Central memory CD4-positive, alpha-beta T cell (primary cell): ENCODE data around the gene GPR61.

Source experiments
- DNase-seq: peaks from one replicate; pipeline ENCODE4 v3.0.0; 2022
- total RNA-seq, 3 experiments: gene quantifications; one replicate each; lab custom pipeline; 2026; lab: John Stamatoyannopoulos, UW

Gene GPR61, protein sequence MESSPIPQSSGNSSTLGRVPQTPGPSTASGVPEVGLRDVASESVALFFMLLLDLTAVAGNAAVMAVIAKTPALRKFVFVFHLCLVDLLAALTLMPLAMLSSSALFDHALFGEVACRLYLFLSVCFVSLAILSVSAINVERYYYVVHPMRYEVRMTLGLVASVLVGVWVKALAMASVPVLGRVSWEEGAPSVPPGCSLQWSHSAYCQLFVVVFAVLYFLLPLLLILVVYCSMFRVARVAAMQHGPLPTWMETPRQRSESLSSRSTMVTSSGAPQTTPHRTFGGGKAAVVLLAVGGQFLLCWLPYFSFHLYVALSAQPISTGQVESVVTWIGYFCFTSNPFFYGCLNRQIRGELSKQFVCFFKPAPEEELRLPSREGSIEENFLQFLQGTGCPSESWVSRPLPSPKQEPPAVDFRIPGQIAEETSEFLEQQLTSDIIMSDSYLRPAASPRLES
- 0 to 0.07 (median 0.05) reads per million in 3 experiments for total RNA-seq

DNA sequence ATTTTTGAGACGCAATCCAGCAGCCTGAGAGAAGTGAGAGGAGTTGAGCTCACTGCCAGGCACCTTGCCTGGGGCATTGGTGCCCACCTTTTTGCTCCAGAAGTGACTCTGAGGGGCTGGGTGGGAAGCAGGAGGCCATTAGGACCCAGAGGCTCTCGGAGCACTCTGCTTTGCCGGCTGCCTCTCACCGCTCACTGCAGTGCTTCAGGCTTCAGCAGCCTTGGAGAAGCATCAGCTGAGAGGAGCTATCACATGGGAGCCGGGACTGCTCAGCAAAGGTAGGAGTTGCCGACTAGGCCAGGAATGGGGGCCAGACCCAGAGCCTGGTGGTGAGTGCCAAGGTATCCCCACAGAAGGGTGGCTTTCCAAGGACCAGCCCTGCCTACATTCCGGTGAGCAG, at the start of gene GPR61:
GPR61 (plus strand) TSS at position 197 of the 400 bp plus-strand sequence. CDS start 3,151 bp downstream, outside the sequence.
- no peak for DNase-seq

DNA sequence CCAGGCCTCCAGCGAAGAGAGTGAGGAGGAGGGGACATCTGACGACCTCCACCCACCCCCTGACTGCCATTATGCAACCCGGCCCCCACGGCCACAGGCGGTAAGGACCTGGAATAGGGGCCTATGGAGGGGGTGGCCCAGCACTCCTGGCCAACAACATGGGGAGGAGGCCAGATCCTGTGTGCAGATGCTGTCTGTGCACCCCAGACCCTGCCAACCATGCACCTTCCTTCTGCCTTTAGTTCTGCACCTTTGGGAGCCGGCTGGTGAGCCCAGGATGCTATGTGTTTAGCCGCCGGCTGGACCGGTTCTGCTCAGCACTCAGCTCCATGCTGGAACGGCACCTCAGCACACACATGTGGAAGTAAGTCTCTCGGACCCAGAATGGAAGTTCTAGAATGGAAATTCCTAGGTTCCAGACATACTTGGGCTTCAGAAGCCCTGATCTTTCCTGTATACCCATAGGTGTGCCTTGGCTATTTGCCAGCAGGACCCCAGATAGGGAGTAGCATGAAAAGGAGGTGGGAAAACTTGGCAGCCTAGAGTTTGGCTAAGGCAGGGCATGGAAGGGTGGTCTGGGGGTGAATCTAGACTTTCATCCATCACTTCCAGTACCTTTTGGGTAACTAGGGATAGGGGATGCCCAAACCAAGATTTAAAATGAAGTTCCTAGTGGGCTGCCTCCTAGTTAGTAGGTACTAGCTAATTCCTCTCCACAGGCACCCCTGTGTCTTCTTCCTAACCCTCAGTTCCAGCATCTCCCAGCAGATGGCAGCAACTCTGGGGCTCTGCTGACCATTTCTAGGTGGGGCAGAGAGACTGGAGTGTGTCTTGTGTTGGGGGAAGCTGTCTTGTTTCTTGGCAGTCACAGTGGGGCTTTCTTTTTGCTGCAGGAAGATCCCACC, 49.4 kb upstream of the GPR61 start:
- DNase-seq, result peak; percentile 54

DNA sequence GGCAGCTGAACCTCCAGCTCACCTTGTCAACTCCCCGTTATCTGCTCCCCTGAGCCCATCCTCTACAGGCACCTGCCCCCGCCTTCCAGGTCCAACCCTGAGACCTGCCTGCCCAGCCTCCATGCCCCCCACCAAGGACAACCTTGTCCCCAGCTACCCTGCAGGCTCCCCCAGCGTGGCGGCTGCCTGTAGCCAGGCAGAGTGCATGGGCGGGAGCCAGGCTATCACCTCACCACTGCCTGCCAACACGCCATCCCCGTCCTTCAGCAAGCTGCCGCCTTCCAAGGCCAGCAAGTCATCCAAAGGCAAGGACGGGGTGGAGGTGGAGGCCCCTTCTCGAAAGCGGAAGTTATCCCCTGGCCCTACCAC, 48.8 kb upstream of the GPR61 start:
- no peak for DNase-seq

DNA sequence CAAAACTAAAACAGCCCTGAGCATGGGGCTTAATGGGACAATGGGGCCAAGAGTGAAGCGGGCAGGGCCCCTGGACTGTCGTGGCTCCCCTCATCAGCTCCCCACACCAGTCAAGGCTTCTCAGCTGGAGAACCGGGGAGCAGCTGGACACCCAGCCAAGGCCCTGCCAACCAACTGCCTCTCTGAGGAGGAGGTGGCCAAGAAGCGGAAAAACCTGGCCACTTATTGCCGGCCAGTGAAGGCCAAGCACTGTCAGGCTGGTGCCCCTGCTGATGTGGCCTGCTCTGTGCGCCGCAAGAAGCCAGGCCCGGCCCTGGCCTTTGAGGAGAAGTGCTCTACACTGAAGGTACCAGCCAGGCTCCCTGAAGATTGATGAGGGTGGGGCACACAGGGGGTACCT, 48.3 kb upstream of the GPR61 start:
- DNase-seq, result no peak

DNA sequence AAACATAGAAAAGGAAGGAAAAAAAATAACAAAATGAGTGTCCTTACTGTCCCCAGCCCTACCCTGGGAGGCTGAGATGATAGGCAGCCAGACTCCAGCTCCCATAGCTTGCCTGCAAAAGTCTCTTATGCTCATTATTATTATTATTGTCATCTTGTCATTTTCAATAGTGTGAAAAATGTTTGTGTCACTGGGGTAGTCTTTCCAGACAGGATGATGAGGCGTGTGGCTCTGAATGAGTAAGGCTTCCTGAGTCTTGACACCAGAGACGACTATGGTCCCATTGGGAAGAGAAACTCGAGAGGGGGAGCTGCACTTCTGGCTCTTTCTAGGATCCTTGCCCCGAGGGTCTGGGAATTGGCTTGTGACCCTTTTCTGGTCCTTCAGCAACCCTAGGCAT, 46.9 kb upstream of the GPR61 start:
- DNase-seq, result no peak

DNA sequence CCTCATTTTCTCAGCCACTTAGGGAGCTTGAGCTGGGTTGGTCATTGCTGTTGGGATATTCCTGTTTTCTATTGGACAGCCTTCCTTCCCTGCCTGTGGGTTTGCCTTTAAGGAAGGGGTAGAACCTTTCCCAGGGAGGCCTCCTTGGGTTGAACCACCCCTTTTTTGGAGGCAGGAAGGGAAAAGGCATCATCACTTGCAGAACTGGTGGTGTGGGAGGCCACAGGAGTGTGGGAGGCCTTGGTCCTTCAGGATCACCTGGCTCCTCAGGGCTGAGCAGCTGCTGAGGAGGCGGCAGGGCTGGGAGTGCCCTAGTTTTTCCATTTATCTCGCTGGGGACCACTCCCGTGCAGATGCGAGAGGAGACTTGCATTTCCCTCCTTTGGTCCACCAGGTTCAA, 46.4 kb upstream of the GPR61 start:
- DNase-seq, result no peak

DNA sequence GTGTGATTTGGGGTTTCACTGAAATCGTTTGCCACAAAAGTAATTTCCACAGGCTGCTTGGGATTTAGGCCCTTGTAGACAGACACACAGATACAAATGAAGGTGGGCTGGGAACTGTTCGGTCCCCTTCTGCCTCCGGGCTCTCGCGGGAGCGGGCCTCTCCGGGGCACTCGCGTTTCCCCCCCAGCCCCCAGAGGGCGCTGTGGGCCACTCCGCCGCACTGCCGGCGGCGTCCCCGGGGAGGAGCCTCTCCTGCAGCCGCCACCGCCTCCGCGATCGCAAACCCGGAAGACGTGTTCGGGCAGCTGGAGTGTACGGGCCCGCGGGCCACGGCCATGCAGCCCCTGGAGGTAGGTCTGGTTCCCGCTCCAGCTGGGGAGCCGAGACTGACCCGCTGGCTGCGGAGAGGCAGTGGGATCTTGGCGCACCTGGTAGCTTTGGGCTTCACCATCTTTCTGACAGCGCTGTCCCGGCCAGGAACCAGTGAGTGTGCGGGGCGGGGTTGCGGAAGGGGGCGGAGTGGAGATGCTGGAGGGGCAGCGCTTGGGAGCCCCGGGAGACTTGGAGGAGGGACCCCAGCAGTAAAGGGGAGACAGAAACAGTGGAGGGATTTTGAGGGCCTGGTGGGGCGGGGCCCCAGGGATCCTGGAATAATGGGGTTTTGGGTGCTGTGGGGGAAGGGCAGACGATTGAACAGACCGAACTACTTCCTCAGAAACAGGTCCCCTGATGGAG, 45.7 kb upstream of the GPR61 start, which contains the start of gene CYB561D1:
CYB561D1 (plus strand) TSS at position 290 of the 735 bp plus-strand sequence; CDS start at position 336, 46 bp downstream.
- peak; percentile 87 for DNase-seq

DNA sequence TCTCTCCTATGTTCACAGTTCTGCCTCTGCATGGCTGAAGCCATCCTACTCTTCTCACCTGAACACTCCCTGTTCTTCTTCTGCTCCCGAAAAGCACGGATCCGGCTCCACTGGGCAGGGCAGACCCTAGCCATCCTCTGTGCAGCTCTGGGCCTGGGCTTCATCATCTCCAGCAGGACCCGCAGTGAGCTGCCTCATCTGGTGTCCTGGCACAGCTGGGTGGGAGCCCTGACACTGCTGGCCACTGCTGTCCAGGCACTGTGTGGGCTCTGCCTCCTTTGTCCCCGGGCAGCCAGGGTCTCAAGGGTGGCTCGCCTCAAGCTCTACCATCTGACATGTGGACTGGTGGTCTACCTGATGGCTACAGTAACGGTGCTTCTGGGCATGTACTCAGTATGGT, 43.9 kb upstream of the GPR61 start:
- DNase-seq, result no peak

DNA sequence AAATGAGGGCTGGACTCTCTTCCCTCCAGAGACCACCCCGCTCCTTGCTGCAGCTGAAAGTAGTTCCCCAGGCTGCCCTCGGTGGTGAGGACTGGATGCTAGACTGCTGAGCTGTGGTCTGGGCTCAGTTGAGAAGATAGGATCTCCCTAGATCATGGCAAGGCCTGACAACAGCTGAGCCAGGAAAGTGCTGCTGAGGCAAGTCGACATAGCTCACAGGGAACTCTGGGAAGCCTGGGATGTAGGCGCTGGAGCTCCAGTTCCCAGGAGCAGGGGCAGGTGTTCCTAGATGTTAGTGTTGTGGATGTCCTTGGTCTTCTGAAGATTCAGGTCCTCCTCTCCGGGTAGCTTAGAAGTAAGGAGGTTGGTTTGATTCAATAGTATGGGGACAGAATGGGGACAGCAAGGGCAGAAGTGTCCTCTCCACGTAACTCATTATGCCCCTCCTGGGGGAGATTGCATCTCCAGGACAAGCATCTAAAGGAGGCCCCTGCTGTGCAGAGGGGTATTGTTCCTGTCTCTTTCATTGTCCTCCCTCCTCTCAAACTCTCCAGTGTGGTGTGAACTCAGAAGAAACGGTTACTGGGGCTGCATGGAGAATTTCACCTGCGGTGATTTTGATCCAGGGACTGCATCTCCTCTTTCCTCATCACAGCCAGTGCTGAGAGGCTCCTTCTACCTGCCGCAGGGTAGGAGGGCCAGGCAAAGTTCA, 42.1 kb upstream of the GPR61 start:
- no peak for DNase-seq

DNA sequence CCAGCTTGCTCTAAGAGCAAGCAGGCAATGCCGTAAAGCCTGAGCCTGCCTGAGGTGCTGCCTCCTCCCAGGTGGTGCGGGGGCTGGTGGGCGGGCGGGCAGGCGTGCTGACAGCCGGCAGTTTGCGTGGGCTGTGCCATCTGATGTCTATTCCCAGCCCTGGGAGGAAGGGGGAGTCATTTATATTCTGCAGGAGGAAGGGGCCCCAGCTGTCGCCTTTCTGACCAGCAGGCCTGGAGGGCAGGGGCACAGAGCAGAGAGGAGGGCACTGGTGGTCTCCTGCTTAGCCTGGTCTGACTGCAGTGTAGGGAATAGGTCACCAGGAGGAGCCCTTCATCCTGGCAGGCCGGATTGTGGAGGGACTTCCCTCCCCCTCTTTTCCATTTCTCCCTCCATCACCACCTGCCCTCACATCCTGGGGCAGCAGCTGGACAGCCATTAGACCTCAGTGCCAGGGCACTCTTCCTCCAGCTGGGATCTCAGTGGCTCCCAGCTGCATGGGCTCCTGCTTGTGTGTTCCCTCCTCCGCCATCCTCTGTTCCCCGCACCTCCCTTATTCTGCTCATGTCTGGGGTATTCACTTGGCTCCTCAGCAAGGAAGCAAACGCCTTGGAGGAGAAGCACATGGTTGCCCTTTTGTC, 41.4 kb upstream of the GPR61 start:
- DNase-seq, result no peak

DNA sequence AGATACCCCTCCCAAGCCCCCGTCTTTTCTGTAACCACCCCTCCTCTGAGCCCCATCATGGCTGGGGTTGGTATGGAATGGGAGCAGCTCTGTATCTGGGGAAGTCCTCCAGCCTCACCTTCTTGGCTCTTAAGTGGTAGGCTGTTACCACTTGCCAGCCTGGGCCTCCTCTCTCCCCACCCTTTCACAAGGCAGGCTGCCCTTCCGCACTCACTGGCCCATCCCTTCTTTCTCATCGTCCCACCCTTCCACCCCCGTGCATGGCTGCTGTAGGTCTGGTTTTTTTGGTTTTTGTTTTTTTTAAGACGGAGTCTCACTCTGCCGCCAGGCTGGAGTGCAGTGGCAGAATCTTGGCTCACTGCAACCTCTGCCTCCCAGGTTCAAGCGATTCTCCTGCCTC, 40.6 kb upstream of the GPR61 start:
- no peak for DNase-seq

DNA sequence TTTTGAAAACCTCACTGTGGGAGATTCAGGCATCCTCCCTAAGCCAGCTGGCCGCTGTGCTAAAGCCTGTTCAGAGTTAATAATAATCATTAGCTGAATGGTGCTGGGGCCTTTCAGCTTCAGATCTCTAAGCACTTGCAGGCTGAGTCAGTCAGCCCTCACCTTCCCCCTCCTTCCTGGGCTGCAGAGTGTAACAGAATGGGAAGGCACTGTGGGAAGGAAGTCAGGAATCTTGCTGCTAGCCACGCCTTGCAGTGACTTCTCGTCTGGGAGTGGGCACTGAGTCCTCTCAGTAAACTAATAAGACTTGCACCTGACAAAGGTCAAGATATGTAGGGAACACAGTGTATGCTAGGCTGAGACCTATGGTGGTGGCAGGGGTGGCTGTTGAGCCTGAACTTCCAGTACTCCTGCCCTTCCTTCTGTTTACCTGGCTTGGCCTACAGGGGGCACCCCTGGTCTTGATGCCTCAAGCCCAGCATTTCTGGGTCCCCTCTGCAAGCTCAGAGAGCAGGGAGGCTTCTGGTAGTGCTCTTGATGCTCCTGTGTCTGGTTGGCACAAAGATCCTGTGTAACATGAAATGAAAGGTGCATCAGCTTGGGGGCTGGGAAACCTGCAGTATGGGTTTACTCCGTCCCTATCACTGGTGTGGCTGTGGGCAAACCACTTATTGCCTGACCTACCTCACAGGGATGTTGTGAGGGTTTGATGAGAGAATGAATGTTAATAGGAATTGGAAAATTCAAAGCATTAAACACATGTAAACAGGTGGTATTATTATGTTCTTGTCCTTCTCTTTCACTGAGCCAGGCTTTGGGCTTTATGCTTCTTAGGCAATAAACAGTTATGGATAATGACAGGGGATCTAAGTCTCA, 39.8 kb upstream of the GPR61 start:
- DNase-seq, result peak; percentile 58

DNA sequence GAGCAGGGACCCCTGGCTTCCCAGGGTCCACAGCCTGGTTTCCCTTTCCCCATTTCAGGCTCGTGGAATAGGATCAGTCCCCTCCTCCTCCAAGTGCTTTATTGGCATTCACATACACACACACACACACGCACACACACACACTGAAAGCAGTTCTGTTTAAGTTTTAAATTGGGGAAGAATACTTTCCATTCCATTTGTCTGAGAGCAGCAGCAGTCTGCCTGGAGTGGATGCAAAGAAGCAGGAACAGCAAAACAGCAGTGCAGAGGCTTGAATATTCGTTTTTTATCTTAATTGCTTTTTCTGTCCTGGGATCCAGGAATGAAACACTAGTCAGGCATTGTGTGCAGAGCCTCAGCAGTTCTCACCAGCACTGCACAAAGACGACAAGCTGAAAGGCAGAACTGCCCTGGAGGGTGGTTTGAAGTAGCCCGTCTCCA, 38.7 kb upstream of the GPR61 start:
- DNase-seq, result no peak

DNA sequence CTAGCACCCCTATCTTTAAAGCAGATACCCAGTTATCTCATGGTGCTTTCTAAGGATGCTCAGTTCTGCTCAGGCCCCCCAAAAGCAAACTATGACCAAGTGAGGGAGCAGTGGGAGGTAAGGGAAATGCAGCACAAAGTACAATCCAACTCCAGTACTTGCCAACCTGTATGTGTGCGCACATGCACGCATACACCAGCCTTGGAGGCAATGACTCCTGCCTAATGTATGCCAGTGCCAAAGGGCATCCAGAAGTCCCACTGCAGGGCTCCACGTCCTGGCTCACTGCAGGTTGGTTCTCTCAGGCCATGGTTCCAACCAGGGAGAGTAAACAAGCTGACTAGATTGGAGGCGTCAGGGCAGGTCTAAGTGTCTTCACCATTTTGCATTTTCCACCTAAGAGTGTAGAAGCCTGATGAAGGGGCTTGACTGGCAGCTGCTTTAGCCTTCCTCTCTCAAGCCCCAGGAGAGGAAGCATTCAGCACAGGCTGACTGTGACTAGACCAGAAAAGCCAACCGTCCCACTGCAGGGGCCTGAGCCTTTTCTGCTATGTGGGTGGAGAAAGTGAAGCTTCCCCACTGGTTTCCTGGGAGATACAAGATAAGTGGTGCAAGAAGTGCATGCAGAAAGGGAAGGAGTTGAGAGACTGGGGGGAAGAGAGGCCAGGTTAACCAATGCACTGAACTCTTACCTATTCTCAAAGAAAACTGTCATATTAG, 37.9 kb upstream of the GPR61 start:
- DNase-seq, result no peak

DNA sequence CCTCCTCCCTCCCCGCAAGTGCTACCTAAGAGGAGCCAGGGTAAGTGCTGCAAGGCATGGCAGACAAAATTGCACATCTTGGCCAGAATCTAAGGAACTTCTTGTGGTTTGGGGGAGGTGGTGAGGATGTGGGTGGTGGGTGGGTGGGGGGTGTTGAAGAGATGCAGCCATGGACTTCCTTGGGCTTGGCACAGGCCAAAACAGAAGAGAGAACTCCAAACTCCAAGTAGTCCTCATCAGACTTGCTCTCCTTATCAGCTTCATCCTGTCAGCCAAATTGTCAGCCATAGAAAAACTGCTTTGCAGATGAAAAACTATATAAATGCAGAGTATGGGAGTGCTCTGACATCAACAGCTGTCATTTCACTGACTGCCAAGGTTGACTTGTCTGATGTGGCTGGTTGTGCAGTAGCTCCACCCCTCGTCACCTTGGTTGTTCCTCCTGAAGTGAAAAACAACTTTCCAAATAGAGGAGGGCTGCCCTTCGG, 37.3 kb upstream of the GPR61 start:
- DNase-seq, result peak; percentile 82

DNA sequence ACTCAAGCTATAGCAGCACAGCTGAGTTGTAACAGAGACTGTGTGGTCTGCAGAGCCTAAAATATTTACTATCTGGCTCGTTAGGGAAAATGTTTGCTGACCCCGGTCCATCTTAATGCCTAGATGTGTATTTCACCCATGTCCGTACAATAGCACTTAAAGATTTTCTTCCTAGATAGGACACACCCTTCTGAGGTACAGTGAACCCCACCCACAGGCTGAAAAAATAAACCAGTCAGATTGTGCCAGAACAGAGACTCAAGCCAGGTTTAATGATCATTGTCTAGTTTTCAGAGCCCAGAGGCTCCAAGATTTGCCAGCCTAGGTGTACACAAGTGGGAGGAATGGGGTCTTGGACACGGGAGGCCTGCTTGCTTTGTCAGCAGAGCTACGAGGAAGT, 35.7 kb upstream of the GPR61 start:
- no peak for DNase-seq

DNA sequence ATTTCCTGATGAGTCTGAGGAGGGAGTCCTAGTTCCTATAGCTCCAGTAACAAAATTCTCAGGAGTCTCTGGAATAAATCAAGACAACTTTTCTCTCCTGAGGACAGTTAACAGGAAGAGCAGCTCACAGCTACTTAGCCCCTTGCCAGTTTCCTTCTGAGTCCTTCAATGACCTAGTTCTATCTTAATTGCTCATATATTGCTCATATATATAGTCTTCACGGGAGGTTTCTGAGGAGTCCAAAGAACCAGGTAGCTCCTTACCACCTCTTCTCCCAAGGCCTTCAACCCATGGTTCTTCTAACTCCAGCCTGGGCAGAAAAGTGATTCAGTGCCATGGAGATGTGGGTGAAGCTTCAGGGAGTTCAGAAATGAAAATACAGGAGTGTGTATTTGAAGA, 34.7 kb upstream of the GPR61 start:
- DNase-seq, result no peak

DNA sequence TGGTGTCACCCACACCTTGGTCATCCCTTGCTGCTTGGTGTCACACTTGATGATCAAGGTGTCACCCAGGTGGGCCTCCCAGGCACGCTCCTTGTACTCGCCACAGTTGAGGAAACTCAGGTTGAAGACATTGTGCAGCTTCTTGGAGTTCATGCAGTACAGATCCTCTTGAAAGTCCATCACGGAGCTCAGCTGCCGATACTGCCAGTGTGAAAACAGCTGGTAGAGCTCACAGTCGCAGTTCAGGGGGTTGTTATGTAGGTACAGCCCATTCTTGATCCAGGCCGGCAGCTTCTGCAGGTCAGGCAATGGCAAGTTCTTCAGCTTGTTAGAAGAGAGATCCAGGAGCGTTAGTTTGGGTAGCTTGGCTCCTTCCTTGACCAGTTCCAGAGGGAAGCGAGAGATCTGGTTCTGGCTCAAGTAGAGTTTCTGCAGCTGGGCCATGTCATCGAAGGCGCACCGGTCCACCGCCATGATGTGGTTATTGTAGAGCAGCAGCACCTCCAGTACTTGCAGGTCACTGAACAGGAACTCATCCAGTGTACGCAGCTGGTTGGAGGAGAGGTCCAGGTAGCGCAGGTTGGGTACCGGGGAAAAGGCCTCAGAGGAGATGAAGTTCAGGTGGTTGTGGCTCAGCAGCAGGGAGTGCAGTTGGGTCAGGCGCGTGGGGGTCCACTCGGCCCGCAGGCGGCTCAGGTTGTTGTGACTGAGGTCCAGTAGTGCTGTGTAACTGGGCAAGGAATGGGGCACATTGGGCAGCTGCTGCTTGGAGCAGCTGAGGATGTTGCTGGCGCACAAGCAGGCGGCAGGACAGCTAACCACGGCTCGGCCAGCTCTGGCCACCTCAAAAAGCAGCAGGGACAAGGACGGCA, 31.4 kb upstream of the GPR61 start:
- DNase-seq, result no peak

DNA sequence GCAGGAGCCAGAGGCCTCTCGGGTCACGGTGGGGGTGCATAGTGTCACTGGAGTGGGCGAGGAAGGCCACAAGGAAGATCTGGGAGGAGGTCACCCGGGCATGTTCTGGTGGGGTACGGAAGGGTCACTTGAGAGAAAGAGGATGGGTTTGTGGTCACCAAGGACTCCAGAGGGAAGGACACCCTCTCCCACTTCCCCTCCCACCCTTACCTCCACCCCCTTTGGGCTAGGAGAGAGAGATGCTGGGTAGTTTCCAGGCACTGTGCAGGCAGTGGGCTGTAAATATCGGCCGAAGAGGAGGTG, 30.8 kb upstream of the GPR61 start:
- DNase-seq, result no peak
